SW 1271 (cell line): Measurements from ENCODE around the gene SLC6A6.

Experiments
- DNase-seq, 2 experiments: peaks; one replicate each; lab custom pipeline; 2025; lab: John Stamatoyannopoulos, UW

SLC6A6 gene

DNA sequence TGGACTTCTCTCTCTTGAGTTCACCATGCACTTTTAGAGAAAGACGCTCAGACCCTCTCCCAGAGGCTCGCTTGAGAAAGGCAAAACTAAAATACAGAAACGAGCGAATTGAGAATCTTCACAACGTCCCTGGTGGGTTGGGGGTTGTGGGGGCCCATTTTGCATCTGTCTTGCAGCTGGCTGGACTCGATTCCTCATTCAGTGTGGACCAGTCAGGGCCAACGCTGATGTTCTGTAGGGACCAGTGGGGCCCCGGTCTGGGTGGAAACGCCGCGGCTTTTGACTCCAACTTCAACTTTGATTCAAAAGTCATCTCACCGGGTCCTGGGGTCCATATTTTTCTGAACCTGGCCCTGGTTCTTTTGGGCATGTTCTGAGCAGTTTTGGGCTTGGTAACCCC lies 68.1 kb downstream of the SLC6A6 start:
- no peak for DNase-seq

DNA sequence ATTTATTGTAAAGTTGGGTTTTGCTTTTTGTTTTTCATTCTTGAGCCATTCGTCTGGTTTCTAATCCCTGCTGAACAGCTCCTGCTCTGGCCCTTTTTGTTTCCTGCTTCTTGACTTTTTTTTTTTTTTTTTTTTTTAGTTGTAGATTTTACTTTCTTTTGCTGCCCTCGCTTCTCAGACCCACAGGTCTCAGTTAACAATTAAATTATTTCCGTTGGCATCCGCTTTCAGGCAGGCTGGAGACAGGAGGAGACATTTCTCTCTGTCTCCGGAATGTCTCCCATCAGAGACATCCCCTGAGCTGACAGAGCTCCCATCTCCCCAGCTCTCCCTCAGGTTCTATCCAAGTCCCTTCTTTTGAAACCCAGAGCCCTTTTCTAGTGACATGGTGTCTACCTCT lies 68.6 kb downstream of the SLC6A6 start:
- no peak for DNase-seq

DNA sequence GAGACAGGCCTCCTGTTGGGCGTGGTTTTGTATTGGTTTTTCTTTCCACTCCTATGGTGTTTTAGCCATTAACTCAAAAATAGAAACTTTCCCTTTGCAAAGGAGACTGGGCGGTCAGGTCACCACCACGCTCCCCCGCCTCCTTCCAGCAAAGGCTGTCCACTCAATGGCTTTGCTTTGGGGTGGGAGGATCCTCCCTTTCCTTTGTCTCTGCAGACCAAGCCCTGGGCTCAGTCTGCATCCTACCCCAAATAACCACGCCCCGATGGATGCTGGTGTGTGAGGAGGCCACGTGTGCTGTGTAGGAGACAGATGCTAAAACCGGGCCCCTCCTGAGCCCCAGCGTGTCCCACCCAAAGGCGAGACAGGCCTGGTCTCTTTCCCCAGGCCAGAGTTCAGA lies 69.3 kb downstream of the SLC6A6 start:
- DNase-seq = no peak

DNA sequence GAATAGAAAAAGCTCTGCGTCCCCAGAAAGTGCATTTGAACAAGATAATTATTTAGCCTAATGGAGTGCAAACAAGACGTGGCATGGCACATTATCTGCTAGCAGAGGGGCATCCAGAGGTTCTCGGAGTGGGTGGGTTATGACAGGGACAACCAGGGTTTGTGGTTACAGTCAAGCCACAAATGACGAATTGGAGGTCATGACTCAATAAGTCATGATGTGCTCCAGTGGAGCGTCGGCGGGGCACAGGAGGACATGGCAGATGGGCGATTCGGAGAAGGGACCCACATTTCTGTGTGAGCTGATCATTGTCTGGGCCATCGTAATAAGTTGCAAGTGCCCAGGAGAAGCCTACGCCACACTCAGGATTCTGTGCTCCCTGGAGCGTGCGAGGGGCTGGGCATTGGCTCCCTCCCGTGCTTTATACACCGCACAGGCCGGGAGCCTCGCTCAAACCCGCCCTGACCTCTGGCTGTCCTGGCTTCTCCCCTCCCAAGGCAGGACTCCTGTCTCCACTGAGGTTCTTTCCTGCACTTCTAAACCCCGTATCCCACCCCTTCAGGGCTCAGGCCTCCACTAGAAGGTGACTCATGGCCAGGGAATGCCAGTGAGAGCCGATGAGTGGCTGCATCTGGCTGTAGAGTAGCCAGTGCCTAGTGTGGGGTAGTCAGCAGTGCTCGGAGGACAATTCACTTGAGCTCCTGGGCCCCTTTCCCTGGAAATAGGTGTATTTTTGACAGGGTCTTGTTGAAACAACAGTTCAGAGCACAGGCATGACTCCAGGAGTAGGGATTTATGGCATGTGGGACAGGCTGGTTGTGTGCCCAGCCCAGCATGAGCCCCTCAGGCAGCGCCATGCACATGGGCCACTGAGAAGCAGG lies 70.3 kb downstream of the SLC6A6 start:
- peak in 1 of 2 experiments; percentile 55 for DNase-seq

GRCh38 chr3:14473411-14473891 lies 71.0 kb downstream of the SLC6A6 start:
- no peak for DNase-seq

- no peak for DNase-seq
Measured at GRCh38 chr3:14474363-14475081, 72.1 kb downstream of the SLC6A6 start.

GRCh38 chr3:14475621-14476020 lies 73.2 kb downstream of the SLC6A6 start:
- no peak for DNase-seq

GRCh38 chr3:14476583-14477265 lies 74.3 kb downstream of the SLC6A6 start:
- DNase-seq = no peak

- no peak for DNase-seq
Measured at GRCh38 chr3:14477311-14477935, 75.0 kb downstream of the SLC6A6 start.

DNA sequence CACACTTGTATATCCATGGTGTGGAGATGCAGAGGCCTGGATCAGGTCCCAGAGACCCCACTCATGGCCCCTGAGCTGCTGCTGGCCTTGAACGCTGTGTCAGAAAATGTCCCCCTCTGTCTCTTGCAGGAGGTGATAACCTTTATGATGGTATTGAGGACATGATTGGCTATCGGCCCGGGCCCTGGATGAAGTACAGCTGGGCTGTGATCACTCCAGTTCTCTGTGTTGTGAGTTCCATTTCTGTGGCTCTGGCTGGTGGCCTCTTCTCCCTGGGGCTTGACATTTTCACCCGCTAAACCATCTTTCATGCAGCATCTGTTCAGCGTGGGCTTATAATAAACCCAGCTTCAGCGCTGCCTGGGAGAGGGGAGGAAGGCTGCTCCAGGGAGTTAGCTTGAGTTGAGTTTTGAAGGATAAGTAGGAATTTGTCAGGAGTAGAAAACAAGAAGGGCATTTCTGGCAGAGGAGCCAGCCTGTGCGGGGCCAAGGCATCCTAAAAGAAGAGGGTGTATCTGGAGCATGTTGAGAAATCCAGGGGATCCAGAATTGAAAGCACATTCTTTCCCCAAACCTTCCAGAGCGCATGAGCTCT lies 76.6 kb downstream of the SLC6A6 start:
- no peak for DNase-seq

DNA sequence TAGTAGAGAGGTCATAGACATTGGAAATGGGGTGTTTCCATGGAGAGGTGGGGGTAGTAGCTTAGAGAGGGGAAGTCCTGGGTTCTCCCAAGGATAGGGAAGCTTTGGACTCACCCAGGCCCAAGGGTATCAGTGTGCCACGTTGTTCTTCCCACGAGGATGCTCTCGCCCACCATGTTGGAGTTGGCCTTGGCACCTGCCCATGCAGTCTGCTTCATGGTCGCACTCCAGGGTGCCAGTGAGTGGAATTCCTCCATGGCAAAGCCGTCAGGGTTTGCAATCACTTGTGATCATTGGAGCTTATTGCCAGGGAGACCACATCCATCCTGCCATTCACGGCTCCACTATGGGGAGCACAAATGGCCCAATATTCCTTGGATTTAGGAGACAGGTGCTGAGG lies 77.2 kb downstream of the SLC6A6 start:
- no peak for DNase-seq

DNA sequence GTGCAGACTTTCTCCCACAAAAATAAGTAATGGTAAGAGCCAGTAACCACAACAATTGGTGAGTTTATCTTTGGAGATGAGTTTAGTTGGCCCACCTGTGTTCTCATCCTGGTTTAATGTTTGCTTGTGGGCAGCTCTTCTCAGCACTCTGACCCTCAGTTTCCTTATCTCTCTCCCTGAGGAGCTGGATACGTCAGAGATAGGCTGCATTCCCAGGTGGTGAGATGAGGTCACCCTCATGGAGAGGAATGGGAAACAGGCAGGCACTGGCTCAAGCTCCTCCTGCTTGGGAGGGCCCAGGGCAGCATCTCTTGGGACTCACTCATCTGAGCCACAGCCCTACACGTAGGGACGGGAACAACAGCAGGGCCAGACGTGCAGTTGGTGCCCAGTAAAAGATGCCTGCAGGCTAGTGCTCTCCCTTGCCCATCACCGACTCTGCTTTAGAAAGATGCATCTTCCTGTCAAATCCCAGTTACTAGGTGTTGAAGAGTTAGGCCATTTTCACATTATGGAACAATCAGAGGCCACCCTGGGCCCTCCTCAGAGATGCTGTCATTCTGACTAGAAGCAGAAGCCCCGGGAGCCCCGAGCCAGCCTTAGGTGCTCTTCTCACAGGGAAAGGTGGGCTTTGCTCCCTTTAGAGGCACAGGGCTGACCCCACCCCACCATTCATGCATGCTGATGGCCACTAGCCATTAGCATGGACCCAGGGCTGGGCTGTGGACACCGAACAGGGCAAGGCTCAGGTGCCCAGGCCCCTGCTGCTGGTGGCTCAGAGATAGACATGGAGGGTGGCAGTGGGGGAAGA lies 78.0 kb downstream of the SLC6A6 start:
- DNase-seq = no peak

DNA sequence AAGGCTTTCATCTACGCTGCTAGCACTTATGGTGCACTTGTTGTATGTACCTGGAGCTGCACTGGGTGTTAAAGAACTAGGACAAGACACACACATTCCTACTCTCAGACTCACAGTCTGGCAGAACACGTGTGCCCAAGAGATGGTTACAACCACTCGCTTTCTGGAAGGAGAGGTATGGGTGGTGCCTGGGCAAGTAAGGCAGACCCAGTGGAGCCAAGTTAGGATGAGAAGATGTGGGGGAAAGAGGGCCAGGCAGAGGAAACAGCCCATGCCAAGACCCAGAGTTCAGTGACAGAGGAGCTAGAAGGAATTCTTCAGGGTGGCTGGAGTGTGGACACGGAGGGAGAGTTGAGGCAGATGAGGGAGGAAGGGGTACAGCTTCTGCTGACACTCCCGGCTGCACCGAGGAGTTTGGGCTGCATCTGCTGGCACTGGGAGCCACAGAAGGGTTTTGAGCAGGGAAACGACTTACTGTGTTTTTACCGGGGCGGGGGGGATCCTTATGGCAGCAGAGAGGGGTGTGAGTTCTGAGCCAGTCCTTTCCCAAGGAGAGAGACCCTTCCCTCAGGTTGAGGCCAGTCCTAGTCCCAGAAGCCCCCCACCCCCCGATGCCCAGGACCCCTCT lies 78.7 kb downstream of the SLC6A6 start:
- DNase-seq = peak in 1 of 2 experiments; percentile 13

GRCh38 chr3:14481646-14482036 lies 79.2 kb downstream of the SLC6A6 start:
- no peak for DNase-seq

DNA sequence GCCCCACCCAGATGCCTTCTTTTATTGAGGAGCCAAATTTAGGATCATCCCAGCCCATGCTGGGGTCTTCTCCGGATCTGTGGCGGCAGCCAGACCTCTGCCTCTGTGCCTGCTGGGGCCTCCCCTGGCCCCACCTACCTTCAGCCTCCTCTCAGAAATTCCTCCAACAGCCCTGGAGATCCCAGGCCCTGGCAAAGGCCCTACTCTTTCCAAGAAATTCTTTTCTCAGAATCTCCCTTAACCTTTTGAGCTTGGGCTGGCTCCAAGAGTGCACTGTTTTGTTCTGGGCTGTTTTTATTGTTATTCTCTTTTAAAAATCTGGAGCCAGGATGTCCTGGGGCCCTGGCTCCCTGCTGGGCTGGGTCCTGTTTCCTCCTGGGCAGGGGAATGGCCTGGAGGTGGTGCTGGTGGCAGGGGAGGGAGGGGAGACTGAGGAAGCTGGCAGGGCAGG lies 79.9 kb downstream of the SLC6A6 start:
- no peak for DNase-seq

GRCh38 chr3:14483286-14483685 lies 80.9 kb downstream of the SLC6A6 start:
- DNase-seq = no peak

GRCh38 chr3:14484741-14485140 lies 82.3 kb downstream of the SLC6A6 start:
- no peak for DNase-seq

- DNase-seq = no peak
Measured at GRCh38 chr3:14485981-14486380, 83.6 kb downstream of the SLC6A6 start.

- DNase-seq = no peak
Measured at GRCh38 chr3:14486460-14486859, 84.1 kb downstream of the SLC6A6 start.

DNA sequence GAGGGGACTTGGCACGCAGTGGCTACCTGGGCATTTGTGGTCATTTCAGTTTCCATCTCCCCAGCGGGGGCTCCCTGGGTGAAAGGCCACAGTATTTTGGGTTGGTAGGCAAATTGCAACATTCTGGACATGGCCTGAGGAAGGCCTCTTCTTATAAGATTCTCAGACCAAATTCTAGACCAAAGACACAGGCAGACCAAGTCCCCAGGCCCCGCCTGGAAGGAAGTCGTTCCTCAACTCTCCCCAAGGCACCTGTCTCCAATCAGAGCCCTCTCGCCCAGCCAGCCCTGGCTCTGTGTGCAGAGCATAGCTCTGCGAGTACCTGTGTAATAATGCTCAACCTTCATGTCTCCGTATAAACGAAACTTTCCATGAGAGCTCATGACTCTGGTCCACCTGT lies 84.7 kb downstream of the SLC6A6 start:
- no peak for DNase-seq
